Occipital lobe (tissue), 2 donors: ENCODE results near the gene KRT8. TPM values are rescaled to one million over a fixed set of nuclear protein-coding genes. Genes with fewer than 3 reads are reported as not detected.
"Not testable (repeated sequence)": the region's sequence is repeated elsewhere in the genome, so short reads cannot be mapped to it uniquely, and the experiment has no call there.

Experiments used
- DNase-seq: peaks from one replicate; lab custom pipeline; 2025; lab: John Stamatoyannopoulos, UW
- total RNA-seq: library from RNA; depleted of rRNA; stranded (reverse); fragments of >200 nt; gene quantifications from one replicate; pipeline ENCODE4 v1.2.3, GENCODE V29; 2014

The KRT8 gene
- total RNA-seq, 1 donor from 2014 or later: not detected

- no peak for DNase-seq
Measured at GRCh38 chr12:52901715-52902541, 2.9 kb downstream of the KRT8 start.

GRCh38 chr12:52900896-52901714, 3.8 kb downstream of the KRT8 start:
- no peak for DNase-seq

GRCh38 chr12:52900166-52900895, 4.5 kb downstream of the KRT8 start:
- DNase-seq: no peak

- no peak for DNase-seq
Measured at GRCh38 chr12:52899338-52900035, 5.4 kb downstream of the KRT8 start.

- DNase-seq: no peak
Measured at GRCh38 chr12:52896190-52897100, 8.4 kb downstream of the KRT8 start.

- no peak for DNase-seq
Measured at GRCh38 chr12:52895726-52896189, 9.1 kb downstream of the KRT8 start.

GRCh38 chr12:52892974-52893373, 11.9 kb downstream of the KRT8 start:
- no peak for DNase-seq

- no peak for DNase-seq
Measured at GRCh38 chr12:52892207-52892852, 12.5 kb downstream of the KRT8 start.

GRCh38 chr12:52891044-52891443, 13.8 kb downstream of the KRT8 start:
- no peak for DNase-seq

- DNase-seq: no peak
Measured at GRCh38 chr12:52890417-52890816, 14.5 kb downstream of the KRT8 start.

- DNase-seq: peak; percentile 22
Measured at GRCh38 chr12:52884526-52885293, 20.2 kb downstream of the KRT8 start.

- not testable (repeated sequence) for DNase-seq
Measured at GRCh38 chr12:52880499-52880898, 24.4 kb downstream of the KRT8 start.

GRCh38 chr12:52879394-52880351, 25.2 kb downstream of the KRT8 start:
- peak; percentile 77 for DNase-seq

GRCh38 chr12:52878507-52879393, 26.1 kb downstream of the KRT8 start:
- DNase-seq: no peak

GRCh38 chr12:52877242-52877641, 27.6 kb downstream of the KRT8 start:
- DNase-seq: no peak

GRCh38 chr12:52876372-52876771, 28.5 kb downstream of the KRT8 start:
- no peak for DNase-seq
